Dendritic cell treated with granulocyte-macrophage colony-stimulating factor and Interleukin-4, amounts not matched to agents 40 ng/mL and 50 ng/mL, for 4 days (primary cell): ENCODE measurements around the gene ATP2B3.

Experiments
- H3K27ac Mint-ChIP-seq: one replicate; pipeline ENCODE4 v1.8.0; 2022; ENCODE audit warnings: mild to moderate bottlenecking, mixed read lengths
- H3K27me3 Mint-ChIP-seq: one replicate; pipeline ENCODE4 v1.8.0; 2022; ENCODE audit warnings: mild to moderate bottlenecking, mixed read lengths
- H3K36me3 Mint-ChIP-seq: one replicate; pipeline ENCODE4 v1.8.0; 2022; ENCODE audit warnings: low read depth, mixed read lengths
- H3K4me1 Mint-ChIP-seq: one replicate; pipeline ENCODE4 v1.8.0; 2022; ENCODE audit warnings: low read depth, mixed read lengths
- H3K4me3 Mint-ChIP-seq: one replicate; pipeline ENCODE4 v1.8.0; 2022; ENCODE audit warnings: mild to moderate bottlenecking, moderate library complexity, mixed read lengths
- H3K9me3 Mint-ChIP-seq: one replicate; pipeline ENCODE4 v1.8.0; 2022; ENCODE audit warnings: mixed read lengths
- intact Hi-C: fragments of 100-400 bp; cut with micrococcal nuclease; formaldehyde crosslinking; loops from one replicate; pipeline ENCODE4 v1.15.0; 2022

Gene ATP2B3

DNA sequence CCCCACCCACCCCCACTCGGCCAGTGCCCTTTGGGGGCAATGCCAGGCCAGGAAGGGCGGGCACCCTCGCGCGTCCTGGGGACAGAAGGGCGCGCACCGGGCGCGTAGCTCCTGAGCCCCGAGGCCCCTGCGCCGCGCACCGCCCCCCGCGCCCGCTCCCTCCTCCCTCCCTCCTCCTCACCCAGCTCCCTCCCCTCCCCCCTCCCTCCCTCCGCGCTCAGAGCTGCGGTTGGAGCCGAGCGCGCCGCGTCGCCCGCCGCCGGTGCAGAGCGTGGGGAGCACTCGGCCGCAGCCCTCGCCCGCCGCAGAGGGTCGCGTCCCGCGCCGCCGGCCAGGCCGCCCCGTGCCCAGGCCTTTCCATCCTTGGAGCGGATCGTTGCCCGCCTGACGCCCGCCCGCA lies at the start of gene ATP2B3:
Gene ATP2B3, plus strand, starts transcription at position 220 of the 400 bp plus-strand sequence. CDS start 18,606 bp downstream, outside the sequence.
- H3K4me1 Mint-ChIP-seq, result no peaks in the 10 kb centered on the region
- H3K36me3 Mint-ChIP-seq, result no peaks in the 10 kb centered on the region
- no peak within 1 kb of the TSS for H3K27ac Mint-ChIP-seq
- intact Hi-C loops, result no loop called here
- H3K9me3 Mint-ChIP-seq, result no peaks in the 10 kb centered on the region
- H3K4me3 Mint-ChIP-seq, result no peak within 1 kb of the TSS
- H3K27me3 Mint-ChIP-seq, result peaks cover 52% of the 10 kb centered on the region

DNA sequence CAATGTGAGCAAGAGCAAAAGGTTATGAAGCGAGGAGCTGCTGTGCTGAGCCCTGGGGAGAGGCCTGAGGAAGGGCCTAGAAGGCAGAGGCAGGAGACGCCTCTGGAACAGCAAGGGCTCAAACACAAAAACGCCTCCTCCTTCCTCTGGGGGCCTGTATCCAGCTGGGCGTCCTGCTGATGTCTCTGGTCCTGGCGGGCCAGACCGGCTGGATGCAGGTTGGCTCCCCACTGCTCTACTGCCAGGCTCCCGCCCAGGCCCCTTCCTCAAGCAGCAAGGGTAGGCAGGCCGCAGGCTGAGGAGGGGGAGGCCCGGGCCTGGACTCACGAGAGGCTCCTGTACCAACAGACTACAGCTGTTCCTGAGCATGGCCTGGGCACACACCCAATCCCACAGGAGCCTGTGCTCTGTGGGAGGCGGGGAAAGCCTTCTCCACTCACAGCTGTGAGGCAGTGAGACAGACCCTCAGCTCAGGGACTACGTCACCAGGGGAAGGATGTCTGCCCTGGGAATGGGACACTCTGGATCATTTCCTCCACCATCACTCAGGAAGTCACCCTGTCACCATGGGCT lies 49.3 kb upstream of the ATP2B3 start:
- intact Hi-C loops, result no loop called here
- peaks cover 56% of the 10 kb centered on the region for H3K36me3 Mint-ChIP-seq
- no peaks in the 10 kb centered on the region for H3K9me3 Mint-ChIP-seq
- H3K4me3 Mint-ChIP-seq, result no peak overlapping the region
- H3K27ac Mint-ChIP-seq, result peak overlapping the region; percentile 13
- peaks cover 16% of the 10 kb centered on the region for H3K4me1 Mint-ChIP-seq
- no peaks in the 10 kb centered on the region for H3K27me3 Mint-ChIP-seq

DNA sequence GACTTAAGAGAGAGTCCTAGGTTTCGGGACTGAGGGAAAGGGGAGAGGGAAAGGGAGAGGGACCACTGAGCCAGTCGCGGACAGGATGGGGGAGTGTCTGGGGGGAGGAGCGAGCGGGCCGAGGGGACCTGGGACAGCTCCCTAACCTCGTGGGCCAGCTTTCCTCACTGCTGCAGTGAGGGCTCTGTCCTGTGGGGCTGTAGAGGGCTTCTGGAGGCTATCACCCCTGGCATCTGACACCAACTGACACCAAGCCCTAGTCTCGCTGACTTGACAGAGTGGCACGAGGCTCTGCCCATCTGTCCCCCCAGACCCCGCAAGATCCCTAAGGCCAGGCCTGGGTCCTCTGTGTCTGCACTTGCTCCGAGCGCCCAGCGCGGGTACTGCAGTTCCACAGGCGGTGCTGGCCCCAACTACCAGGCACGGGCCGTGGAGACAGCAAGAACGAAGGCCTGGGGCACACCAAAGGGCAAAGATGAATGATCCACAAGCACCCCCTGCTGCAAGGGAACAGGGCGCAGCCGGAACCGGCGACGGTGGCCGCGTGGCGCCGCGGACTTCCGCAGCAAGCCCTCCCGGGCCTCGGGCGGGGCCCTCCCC lies 47.5 kb upstream of the ATP2B3 start:
- intact Hi-C loops, result loop anchor here (2.0 kb wide), 1 partner anchor 37 kb away; no protein-coding TSS in a partner anchor
- peaks cover 8% of the 10 kb centered on the region for H3K27me3 Mint-ChIP-seq
- H3K27ac Mint-ChIP-seq, result peak overlapping the region; percentile 75

DNA sequence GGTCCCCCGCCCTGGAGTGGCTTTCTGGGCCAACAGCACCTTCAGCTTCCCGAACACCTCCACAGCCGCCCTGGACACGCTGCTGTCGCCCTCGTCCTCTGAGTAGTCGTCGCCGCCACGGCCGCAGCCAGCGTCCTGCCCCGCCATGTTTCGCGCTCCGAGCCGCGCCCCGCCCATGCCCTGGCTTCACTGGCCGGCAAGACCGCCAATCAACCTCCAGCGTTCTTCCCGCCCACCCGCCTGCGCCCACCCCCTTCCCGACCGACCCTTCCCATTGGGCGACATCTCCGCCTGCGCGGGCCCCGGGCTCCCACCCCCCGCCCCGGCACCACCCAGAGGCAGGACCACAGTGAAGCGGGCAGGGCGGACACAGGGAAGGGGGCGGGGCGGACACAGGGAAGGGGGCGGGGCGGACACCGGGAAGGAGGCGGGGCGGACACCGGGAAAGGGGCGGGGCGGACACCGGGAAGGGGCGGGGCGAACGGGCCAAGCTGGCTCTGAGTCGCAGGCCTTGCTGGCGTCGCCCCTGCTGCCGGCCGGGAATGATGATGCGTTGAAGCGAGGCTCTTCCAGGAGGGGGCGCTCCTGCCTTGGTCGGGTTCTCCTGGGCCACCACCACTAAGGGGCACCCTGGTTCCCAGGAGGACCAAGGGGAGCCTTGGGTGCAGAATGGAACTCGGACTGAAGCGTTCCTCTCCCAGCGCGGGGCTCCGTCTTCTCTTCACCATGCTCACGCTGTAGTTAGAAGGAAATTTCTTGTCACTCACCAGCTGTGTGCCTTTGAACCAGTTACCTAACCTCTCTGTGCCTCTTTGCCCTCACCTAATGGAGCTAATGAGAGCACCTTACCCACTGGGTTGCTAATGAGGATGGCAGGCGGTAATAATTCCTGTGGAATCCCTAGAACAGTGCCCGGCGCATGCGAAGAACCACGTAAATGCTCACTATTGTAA lies 46.8 kb upstream of the ATP2B3 start, which contains the start of gene HAUS7:
Gene HAUS7, minus strand, starts transcription at position 166 of the 953 bp plus-strand sequence. Its CDS starts 19 bp downstream, at position 147.
- intact Hi-C loops, result loop anchor here (2.0 kb wide), 1 partner anchor 36 kb away; no protein-coding TSS in a partner anchor
- peaks cover 16% of the 10 kb centered on the region for H3K4me1 Mint-ChIP-seq
- peaks cover 14% of the 10 kb centered on the region for H3K27me3 Mint-ChIP-seq
- peak within 1 kb of the TSS; percentile 75 for H3K27ac Mint-ChIP-seq
- no peaks in the 10 kb centered on the region for H3K9me3 Mint-ChIP-seq
- H3K36me3 Mint-ChIP-seq, result peaks cover 30% of the 10 kb centered on the region
- H3K4me3 Mint-ChIP-seq, result peak within 1 kb of the TSS; percentile 78

More for the DNA sequence above, 47.5 kb upstream of the ATP2B3 start:
- H3K4me3 Mint-ChIP-seq, result peak overlapping the region; percentile 78
- peaks cover 16% of the 10 kb centered on the region for H3K4me1 Mint-ChIP-seq
- H3K36me3 Mint-ChIP-seq, result peaks cover 38% of the 10 kb centered on the region
- H3K9me3 Mint-ChIP-seq, result no peaks in the 10 kb centered on the region

DNA sequence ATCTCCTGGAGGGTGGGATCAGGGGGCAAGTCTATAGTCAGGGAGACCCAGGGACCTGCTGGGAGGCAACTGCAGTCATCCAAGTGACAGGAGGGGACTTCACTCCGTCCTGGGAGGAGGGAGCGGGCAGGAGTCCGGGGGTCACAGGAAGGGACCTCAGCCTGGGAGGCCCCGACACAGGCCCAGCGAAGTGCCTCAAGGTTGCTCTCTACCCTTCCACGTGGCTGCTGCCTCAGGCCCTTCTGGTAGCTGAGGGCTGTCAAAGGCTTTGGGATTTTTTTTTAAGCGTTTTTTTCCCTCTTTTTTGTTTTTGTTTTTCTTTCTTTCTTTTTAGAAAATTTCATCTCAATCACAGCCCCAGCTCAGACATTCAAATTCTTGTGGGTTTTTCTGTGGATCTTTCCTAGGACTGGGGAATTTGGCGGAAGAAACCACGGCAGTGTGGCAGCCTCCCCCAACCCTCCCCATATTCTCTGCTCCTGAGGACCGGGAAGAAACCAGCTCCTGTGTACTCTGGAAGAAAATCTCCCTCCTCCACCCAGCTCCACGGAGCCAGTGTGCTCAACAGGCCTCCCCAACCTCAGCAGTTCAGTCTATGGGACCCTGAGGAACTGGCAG lies 45.7 kb upstream of the ATP2B3 start:
- Mint-ChIP-seq H3K4me1 (peaks cover 16% of the 10 kb centered on the region), H3K27me3 (peaks cover 20% of the 10 kb centered on the region), H3K36me3 (peaks cover 23% of the 10 kb centered on the region), H3K4me3 (no peak overlapping the region), H3K9me3 (no peaks in the 10 kb centered on the region), H3K27ac (no peak overlapping the region)
- intact Hi-C loops, result loop anchor here (2.0 kb wide), 1 partner anchor 35 kb away; no protein-coding TSS in a partner anchor

DNA sequence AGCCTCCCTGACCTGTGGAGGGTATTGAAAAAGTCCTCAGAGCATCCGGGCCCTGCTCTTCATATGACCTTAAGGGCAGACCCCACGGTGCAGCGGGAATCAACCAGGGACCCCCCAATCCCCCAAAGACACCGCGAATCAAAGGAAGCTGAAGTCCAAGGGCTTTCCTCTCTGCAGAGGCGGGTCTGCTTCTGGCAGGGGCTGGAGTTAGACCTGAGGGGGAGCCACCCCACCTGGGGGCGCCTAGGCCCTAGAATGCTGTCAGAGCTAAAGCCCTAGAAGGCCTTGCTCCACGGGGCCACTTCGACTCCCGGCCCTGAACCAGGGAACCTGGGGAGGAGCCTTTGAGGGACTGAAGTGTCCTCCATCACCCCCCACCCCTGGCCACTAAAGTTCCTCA lies 44.3 kb upstream of the ATP2B3 start:
- H3K4me1 Mint-ChIP-seq, result peaks cover 4% of the 10 kb centered on the region
- intact Hi-C loops, result no loop called here
- no peak overlapping the region for H3K4me3 Mint-ChIP-seq
- peaks cover 24% of the 10 kb centered on the region for H3K27me3 Mint-ChIP-seq
- H3K9me3 Mint-ChIP-seq, result no peaks in the 10 kb centered on the region
- H3K27ac Mint-ChIP-seq, result no peak overlapping the region
- peaks cover 9% of the 10 kb centered on the region for H3K36me3 Mint-ChIP-seq

DNA sequence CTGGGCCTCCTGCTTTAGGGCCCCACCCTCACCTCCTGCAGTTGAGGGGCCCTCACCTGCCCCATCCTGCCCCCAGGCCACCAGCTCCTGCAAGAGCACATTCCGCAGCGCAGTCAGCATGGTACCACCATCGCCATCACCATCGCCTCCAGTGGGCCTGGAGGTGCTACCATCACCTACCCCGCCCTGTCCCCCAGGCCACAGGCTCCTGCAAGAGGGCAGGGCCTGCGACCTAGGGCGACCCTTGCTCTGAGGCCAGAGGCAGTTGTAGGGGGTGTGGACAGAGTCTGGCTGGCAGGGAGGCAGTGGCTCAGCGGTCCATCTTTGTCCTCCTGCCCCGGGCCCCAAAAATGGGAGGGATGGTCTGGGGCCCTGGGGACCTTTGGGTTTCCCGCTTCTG lies 43.2 kb upstream of the ATP2B3 start:
- H3K9me3 Mint-ChIP-seq, result no peaks in the 10 kb centered on the region
- peaks cover 24% of the 10 kb centered on the region for H3K27me3 Mint-ChIP-seq
- no peak overlapping the region for H3K27ac Mint-ChIP-seq
- no peaks in the 10 kb centered on the region for H3K4me1 Mint-ChIP-seq
- intact Hi-C loops, result no loop called here
- H3K4me3 Mint-ChIP-seq, result peak overlapping the region; percentile 40
- no peaks in the 10 kb centered on the region for H3K36me3 Mint-ChIP-seq

DNA sequence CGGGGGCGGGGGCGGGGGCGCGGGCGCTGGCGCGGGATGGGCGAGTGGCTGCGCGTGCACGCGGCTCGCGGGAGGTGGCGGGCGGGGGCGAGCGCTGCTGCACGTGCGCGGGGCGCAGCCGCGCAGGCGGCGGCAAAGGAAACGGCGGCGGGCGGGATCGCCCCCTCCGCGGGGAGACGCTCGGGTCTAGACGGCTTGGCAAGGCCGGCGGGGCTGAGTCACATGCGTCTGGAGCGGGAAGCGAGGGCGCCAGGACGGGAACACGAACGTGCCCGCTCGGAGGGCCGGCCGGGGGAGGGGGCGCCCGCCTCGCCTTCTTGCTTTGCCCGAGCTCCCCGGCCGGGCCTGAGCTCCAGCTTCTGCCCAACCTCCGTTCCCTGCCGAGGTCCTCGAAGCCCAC lies 42.7 kb upstream of the ATP2B3 start:
- Mint-ChIP-seq H3K27ac (no peak overlapping the region), H3K27me3 (peaks cover 24% of the 10 kb centered on the region), H3K4me3 (peak overlapping the region; percentile 53), H3K4me1 (no peaks in the 10 kb centered on the region), H3K36me3 (no peaks in the 10 kb centered on the region), H3K9me3 (no peaks in the 10 kb centered on the region)
- intact Hi-C loops, result no loop called here

DNA sequence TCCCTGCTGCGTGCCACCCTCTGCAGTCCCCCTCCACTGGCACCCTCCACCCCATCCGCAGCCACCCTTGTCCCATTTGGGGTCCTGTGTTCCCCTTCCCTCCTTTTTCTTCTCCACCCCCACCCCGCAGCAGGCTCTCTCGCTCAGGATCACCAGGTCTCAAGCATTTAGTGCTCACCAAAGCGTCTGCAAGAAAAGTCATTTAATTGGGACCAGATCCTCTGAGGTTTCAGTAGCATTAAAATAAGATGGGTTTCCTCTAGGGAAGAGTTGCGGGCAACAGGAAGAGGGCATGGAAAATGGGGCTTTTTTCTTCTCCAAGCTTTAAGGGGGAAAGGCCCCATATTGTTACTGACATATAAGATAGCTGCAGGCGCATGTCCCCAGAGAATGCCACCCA lies 42.2 kb upstream of the ATP2B3 start:
- peaks cover 24% of the 10 kb centered on the region for H3K27me3 Mint-ChIP-seq
- H3K36me3 Mint-ChIP-seq, result no peaks in the 10 kb centered on the region
- no peaks in the 10 kb centered on the region for H3K4me1 Mint-ChIP-seq
- intact Hi-C loops, result no loop called here
- peak overlapping the region; percentile 53 for H3K4me3 Mint-ChIP-seq
- no peak overlapping the region for H3K27ac Mint-ChIP-seq
- H3K9me3 Mint-ChIP-seq, result no peaks in the 10 kb centered on the region

DNA sequence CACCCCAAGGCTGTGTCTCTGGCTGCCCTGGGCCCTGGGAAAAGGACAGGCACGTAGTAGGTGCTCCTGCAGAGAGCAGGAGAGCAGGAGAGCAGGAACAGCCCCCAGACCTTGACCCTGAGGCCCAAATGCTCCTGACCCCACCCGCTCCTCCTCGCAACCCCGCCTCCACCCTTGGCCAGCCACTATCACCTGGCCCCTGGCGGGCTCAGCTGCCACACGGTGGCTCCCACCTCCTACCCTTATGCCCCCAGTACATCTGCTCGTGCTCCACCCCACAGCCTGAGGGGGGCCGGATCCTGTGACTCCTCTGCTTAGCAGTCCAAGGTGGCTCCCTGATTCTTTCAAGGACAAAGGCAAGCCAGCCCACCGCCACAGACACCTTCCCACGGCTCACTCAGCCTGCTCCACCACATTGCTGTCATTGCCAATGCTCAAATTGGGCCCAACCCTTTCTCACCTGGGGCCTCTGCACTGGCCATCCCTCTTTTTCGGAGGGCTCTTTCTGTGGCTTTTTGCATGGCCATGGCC lies 41.6 kb upstream of the ATP2B3 start:
- H3K36me3 Mint-ChIP-seq, result no peaks in the 10 kb centered on the region
- no peak overlapping the region for H3K4me3 Mint-ChIP-seq
- H3K27me3 Mint-ChIP-seq, result peaks cover 24% of the 10 kb centered on the region
- H3K9me3 Mint-ChIP-seq, result no peaks in the 10 kb centered on the region
- intact Hi-C loops, result no loop called here
- no peaks in the 10 kb centered on the region for H3K4me1 Mint-ChIP-seq
- no peak overlapping the region for H3K27ac Mint-ChIP-seq

DNA sequence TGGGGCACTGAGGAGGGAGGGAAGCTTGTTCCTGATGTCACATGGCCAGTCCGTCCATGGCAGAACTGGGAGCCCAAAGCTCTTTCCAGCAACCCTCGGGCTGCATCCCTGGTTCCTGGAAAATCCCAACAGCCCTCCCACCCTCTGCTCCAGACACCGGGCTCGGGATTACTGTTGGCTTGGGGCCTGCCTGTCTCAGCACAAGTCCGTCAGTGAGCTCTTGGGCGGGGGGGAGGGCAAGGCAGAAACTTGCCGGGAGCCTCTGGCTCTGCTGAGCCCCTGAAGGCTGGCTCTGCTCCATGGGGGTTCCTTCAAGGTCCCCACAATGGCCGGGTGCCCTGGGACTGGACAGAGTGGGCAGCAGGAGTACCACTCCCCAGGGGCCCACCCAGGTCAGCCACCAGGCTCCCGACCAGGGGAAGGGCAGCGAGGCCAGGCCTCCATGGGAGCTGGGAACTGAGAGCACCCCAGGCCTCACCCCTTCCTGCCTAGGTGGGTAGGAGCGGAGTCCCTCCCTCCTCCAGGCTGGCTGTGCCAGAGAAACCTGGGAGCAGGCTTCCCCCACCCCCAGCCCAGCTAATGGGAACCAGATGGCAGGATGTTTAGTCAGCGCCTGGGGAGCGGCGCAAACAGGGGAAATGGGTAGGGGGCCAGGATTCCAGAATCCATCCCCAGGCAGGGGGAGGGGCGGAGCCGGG lies 40.6 kb upstream of the ATP2B3 start:
- Mint-ChIP-seq H3K9me3 (no peaks in the 10 kb centered on the region), H3K27me3 (peaks cover 24% of the 10 kb centered on the region), H3K36me3 (no peaks in the 10 kb centered on the region), H3K4me1 (no peaks in the 10 kb centered on the region), H3K4me3 (no peak overlapping the region), H3K27ac (no peak overlapping the region)
- intact Hi-C loops, result no loop called here

DNA sequence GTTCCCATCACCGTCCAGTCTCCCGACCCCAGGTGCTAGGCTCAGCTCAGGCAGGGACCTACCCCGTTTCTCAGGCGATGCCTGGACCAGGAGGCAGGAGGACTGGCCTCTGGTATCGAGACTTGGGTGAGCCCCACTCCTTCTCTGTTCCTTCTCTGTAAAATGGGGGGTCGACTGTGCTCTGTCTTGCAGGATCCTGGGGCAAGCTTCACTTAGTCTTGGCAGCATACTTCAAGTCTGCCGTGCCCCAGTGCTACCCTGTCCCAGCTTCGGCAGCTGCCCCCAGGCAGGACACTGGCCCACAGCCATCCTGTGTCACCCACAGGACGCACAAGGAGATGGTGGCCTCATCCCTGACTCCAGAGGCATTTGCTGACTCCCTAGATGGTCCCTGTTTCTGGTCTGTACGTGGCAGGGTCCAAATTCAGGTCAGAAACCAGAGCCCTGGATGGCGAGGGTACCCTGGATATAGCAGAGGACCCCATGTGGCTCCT lies 40.0 kb upstream of the ATP2B3 start:
- H3K27me3 Mint-ChIP-seq, result peaks cover 24% of the 10 kb centered on the region
- no peak overlapping the region for H3K27ac Mint-ChIP-seq
- H3K4me3 Mint-ChIP-seq, result no peak overlapping the region
- no peaks in the 10 kb centered on the region for H3K4me1 Mint-ChIP-seq
- H3K36me3 Mint-ChIP-seq, result no peaks in the 10 kb centered on the region
- H3K9me3 Mint-ChIP-seq, result no peaks in the 10 kb centered on the region
- intact Hi-C loops, result no loop called here

DNA sequence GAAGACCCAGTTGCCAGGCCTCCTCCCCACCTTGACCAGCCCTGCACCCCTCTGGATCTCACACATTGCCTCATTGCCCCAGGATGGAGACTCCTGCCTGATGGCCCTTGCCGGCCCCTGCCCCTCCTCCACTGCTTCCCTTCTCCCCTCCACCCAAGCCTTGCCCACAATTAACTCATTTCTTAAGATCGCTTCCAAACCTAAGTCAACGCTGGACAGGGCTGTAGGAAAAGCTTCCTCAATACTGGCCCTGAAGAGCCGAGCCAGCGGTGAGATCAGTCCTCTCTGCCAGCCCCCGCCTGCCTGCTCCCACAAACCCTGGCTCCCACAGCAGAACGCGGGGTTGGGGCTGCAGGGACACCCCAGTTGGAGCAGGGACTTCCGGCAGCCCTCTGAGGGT lies 39.5 kb upstream of the ATP2B3 start:
- Mint-ChIP-seq H3K27me3 (peaks cover 24% of the 10 kb centered on the region), H3K4me3 (no peak overlapping the region), H3K36me3 (no peaks in the 10 kb centered on the region), H3K27ac (no peak overlapping the region), H3K4me1 (no peaks in the 10 kb centered on the region), H3K9me3 (no peaks in the 10 kb centered on the region)
- intact Hi-C loops, result no loop called here
